Measurements from ENCODE around the gene PRKAA1.

- TF ChIP-seq, protein P1, sequence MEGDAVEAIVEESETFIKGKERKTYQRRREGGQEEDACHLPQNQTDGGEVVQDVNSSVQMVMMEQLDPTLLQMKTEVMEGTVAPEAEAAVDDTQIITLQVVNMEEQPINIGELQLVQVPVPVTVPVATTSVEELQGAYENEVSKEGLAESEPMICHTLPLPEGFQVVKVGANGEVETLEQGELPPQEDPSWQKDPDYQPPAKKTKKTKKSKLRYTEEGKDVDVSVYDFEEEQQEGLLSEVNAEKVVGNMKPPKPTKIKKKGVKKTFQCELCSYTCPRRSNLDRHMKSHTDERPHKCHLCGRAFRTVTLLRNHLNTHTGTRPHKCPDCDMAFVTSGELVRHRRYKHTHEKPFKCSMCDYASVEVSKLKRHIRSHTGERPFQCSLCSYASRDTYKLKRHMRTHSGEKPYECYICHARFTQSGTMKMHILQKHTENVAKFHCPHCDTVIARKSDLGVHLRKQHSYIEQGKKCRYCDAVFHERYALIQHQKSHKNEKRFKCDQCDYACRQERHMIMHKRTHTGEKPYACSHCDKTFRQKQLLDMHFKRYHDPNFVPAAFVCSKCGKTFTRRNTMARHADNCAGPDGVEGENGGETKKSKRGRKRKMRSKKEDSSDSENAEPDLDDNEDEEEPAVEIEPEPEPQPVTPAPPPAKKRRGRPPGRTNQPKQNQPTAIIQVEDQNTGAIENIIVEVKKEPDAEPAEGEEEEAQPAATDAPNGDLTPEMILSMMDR (IDR thresholded peaks at IDR 0.05; ENCODE audit: low read length), result no peak
- TF ChIP-seq EZH2phosphoT487 (IDR thresholded peaks at IDR 0.05; ENCODE audit: low read length), result no peak
- no peak for TF ChIP-seq EZH2 (optimal IDR thresholded peaks at IDR 0.05; ENCODE audit: low read depth, low read length)
These were observed 25.3 kb upstream of the PRKAA1 start for GRCh38 chr5:40823459-40823858.

All from MM.1S (cell line).